Measurements from ENCODE around the gene SHISA3.
"Not testable (repeated sequence)": the region's sequence is repeated elsewhere in the genome, so short reads cannot be mapped to it uniquely, and the experiment has no call there.

SHISA3 gene

DNA sequence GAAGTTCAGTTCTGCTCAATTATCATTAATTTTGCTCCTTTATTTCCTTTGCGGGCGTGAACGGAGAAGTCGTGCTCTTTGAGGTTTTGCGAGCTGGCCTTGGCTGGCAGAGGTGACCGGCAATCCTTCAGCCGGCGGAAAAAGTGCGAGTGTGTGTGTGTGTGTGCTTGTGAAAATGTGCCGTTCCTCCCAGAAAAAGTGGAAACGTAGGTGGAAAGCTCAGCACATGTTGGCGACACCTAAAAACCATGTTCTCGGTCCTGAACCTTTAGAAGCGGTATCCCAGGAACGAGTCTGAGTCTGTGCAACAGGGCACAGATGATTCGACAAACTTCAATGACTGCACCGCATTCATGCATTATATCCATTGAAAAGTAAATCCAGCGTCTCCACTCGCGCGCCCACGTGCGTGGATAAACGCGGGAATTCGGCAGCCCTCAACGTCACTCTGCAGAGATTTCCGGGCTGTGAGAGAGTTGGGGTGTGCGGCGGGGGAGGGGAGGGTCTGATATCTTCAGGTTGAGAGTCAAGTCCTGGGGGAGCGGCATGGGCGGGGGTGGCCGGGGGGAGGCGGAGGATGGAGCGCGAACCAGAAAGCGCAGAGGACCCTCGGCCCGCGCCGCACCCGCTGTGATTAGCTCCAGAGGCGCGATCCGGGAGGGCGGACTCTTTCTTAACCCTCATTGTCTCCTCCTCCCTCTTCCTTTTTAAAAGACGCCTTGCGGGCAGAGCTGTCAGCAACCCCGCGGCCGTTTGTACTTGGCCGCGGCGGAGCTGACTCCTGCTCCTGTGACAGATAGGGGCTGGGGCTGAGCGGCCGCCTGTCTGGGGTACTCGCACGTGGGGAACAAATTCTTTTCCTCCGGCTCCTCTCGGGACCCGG lies at the start of gene SHISA3:
Gene SHISA3 (plus strand): TSS at position 737 of the 883 bp plus-strand sequence. CDS start 569 bp downstream, outside the sequence.
- no peak for DNase-seq

GRCh38 chr4:42348247-42348646 lies 49.0 kb upstream of the SHISA3 start:
- DNase-seq: no peak

DNA sequence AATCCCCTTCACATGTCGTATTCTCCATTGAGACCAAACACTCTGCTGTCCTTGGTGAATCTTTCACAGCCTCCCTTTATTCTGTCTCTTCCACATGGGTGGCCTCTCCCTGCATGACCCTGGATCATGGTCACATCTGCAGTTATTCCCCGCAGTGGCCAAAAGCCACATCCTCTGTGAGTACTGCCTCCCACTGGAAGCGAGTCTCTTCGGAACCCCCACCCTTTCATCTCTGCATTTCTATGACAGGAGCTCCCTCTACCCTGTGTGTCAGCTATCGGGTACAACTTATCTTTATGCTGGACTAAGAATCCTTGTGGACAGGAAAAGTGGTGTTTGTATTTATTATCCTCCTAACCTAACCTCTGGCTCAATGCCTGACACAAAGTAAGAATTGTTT lies 48.6 kb upstream of the SHISA3 start:
- DNase-seq: no peak

DNA sequence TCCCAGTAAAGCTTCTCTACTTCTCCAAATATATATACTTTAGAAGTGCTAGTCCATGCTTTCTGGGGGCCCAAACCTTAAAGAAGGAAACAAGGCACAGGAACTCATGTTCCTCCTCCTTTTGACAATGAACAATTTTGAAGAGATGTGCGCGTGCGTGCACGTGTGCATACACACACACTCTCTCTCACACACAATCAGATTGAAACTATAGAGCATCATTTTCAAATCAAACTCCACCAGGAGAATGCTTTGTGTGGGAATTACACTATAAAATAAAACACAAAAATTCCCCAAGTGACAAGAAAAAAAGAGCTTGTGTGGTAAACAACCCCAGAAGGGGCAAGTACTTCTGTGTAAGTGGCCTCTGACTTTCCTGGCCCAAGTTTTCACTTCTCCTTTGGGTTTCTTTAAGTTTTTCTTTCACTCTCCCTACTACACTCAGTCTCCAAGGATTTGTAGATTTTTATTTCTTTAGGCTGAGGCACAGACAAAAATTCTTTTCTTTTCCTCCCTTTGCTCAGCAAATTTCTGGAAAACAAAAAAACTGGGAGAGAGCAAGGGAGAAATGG lies 46.6 kb upstream of the SHISA3 start:
- DNase-seq: no peak

- DNase-seq: no peak
These were observed 45.2 kb upstream of the SHISA3 start for GRCh38 chr4:42352049-42352448.

GRCh38 chr4:42357325-42357724 lies 40.0 kb upstream of the SHISA3 start:
- DNase-seq: no peak

GRCh38 chr4:42359711-42360110 lies 37.6 kb upstream of the SHISA3 start:
- DNase-seq: no peak

- DNase-seq: no peak
These were observed 37.0 kb upstream of the SHISA3 start for GRCh38 chr4:42360256-42360669.

DNA sequence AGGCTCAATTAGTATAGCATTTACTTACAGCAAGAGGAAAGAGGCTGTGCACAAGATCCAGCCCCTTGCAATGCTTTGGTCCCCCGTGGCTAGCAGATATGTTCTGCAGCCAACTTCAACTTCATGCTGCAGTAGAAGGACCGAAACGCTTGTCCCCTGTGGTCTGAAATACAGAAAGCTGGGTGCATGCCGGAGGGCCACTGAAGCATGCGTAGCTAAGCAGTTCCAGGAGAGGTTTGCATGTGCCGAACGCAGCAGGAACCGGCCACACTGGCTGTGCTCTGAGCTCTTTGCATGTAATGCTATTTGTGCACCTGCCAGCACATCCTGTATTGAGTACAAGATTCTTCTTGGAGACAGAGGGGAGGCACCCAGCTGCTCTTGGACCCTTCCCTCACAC lies 35.8 kb upstream of the SHISA3 start:
- DNase-seq: no peak

- DNase-seq: no peak
These were observed 34.7 kb upstream of the SHISA3 start for GRCh38 chr4:42362591-42362990.

- no peak for DNase-seq
These were observed 33.7 kb upstream of the SHISA3 start for GRCh38 chr4:42363614-42364013.

DNA sequence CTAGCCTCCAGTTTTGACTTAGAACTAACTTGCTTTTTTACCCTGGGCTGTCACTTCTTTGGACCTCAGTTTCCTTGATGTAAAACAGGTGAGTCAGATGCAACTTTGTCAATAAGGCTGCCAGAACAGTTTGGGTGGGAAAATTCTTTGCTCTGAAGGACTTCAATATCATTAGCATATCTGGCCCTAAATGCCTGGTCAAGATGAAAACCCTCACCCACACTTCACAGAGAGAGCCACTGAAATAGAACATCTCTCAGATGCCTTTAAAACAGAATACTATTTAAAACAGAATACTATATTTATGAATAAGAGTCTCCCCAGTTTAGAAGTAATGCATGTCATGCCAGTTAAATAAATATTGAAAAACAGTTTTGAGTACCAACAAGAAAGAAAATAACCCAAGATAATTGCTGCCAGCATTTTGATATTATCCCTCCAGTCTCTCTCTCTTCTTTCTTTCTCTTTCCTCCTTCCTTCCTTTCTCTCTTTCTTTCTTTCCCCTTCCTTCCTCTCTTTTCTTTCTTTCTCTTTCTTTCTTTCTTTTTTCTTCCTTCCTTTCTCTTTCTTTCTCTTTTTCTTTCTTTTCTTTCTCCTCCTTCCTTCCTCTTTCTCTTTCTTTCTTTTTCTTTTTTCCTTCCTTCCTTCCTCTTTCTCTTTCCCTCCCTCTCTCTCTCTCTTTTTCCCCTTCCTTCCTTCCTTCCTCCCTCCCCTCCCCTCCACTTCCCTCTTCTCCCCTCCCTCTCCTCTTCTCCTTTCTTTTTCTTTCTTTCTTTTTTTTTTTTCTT lies 32.8 kb upstream of the SHISA3 start:
- no peak for DNase-seq

GRCh38 chr4:42366959-42367358 lies 30.3 kb upstream of the SHISA3 start:
- no peak for DNase-seq

DNA sequence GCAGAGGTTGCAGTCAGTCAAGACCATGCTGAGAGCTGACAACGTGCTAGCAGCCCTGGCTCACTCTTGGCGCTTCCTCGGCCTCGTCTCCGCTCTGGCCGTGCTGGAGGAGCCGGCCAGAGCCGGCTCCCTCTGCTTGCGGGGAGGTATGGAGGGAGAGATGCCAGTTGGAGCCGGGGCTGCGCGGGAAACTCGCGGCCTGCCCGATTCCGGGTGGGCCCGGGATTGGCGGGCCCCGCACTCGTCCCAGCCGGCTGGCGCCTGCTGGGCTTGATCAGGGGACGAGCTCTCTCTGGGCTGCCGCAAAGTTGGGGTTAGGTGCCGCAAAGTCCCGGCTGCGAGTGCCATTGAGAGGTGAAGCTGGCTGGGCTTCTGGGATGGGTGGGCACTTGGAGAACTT lies 27.8 kb upstream of the SHISA3 start:
- DNase-seq: no peak

GRCh38 chr4:42371305-42372252 lies 25.7 kb upstream of the SHISA3 start:
- no peak for DNase-seq

DNA sequence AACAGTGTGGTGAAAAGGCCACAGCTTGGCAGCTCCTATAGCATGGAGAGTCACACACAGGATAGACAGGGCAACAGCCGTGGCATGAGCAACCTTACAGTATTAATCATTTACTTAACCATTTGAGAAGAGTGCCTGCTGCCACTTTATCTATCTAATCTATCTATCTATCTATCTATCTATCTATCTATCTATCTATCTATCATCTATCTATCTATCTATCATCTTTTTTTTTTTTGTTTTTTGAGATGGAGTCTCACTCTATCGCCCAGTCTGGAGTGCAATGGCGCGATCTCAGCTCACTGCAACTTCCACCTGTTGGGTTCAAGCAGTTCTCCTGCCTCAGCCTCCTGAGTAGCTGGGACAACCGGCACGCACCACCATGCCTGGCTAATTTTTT lies 25.0 kb upstream of the SHISA3 start:
- not testable (repeated sequence) for DNase-seq

DNA sequence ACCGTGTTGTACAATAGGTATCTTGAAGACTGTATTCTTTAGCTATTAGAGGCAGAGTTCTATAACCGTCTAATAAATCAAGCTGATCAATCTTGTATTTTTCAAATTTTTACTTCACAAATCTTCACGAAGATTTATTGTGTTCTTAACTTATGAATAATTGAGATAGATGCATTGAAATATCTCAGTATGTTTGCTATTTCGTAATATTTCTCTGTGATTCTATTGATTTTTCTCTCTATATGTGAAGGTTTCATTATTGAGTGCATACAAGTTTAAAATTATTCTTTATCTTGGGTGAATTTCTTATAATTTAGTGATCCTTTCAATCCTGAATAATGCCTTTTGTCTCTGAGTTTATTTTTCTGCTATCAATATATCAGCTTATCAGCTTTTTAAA lies 19.8 kb upstream of the SHISA3 start:
- DNase-seq: no peak

DNA sequence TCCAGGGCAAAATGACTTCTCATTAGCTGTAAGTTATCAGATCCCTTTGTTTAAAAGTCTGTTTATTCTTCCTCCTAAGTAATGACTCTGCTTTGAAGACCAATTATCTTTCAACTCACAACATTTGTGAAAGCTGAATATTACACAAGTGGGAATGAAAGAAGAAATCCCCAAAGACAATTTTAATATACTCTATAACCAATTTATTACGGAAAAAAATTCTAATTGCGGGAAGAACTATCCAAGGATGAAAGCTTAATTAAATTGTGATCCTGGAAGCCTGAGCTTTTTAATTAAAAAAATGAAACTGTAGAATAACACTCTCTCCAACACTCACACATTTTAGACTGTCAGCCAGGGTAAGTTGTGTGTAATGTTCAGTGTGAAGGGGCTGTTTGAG lies 15.6 kb upstream of the SHISA3 start:
- no peak for DNase-seq

DNA sequence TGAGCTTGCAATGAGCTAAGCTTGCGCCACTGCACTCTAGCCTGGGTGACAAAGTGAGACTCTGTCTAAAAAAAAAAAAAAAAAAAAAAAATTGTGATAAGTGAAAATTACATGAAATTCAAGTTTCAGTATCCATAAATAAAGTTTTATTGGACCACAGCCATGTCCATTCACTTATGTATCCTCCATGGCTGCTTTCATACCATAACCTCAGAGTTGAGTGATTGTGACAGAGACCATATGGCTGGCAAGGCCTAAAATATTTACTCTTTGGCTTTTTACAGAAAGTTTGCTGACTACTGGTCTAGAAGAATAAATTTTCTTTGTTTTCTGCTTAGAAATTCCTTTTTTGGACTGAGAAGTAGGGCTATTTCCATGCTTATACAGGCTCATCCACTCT lies 11.8 kb upstream of the SHISA3 start:
- DNase-seq: no peak

GRCh38 chr4:42390622-42391354 lies 6.5 kb upstream of the SHISA3 start:
- DNase-seq: no peak

DNA sequence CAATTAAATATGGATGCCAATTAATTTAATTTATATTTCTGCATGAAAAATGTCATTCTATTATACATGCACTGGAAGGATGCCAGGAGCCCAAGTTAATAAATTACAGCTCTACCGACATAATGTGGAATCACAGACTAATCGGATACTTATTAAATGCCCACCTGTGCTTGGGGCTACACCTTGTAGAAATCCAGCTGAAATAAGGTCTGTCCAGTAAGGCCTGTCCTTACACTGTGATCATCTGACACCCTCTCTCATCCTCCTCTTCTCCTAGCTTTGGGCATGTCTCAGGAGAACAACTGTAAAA lies 6.0 kb upstream of the SHISA3 start:
- DNase-seq: no peak

- no peak for DNase-seq
These were observed 5.3 kb upstream of the SHISA3 start for GRCh38 chr4:42391981-42392380.

Measured in stimulated activated naive CD4-positive, alpha-beta T cell treated with Interleukin-2 at 50 U/mL for 16 hours (primary cell).